AML-193 (cell line): ENCODE results near the gene EPHA6.
"Not testable (repeated sequence)": the region's sequence is repeated elsewhere in the genome, so short reads cannot be mapped to it uniquely, and the experiment has no call there.

Experiments used
- DNase-seq, 2 experiments: peaks; one replicate each; lab custom pipeline; 2025; lab: John Stamatoyannopoulos, UW

The EPHA6 gene

DNA sequence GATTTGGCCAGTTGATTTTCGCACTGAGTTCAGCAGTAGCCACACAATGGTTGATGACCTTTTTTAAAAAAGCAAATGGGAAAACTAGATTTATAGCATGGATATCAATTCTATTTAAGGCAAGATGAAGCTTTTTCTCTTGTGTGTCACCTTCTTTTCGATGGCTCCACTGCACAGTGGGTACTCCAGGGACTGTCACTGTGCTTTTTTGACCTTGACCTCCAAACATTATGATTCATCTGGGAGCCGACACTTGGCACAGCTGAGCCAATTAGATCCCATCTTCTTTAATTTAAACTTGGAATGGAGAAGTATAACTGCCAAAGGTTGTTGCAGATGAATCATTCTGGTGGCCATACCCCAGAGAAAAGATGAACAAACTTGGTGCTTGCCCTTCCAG lies 367.3 kb downstream of the EPHA6 start:
- no peak for DNase-seq

DNA sequence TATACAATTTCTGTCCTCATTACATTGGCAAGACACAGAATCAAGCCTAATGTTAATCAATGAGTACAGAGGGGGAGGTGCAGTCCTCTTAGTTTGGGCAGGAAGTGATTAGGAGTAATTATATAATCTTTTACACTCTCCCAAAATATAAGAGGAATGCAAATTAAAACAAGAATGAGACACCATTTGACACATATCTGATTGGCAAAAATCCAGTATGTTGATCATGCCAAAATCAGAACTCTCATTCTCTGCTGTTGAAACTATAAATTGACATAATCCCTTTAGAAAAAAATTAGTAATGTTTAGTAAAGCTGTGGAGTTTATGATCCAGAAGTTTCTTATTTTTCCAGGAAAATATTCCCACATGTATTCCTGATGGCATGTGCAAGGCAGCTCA lies 373.4 kb downstream of the EPHA6 start:
- no peak for DNase-seq

DNA sequence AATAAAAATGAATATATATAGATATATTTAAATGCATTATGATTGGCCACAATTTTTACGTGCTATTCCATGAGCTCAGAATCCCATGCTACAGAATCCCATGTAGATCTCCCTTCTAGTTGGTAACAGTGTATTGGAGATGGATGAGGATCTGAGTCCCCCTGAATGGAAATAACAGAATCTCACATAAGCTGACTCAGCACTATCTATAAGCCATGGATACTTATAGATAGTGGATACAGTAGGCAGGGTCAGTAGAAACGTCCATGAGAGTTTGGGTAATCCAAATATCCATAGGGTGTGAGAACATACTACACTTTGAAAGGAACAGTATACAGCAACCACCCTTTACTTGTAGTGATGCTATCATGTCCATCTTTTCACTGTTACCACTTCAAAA lies 375.4 kb downstream of the EPHA6 start:
- no peak for DNase-seq

DNA sequence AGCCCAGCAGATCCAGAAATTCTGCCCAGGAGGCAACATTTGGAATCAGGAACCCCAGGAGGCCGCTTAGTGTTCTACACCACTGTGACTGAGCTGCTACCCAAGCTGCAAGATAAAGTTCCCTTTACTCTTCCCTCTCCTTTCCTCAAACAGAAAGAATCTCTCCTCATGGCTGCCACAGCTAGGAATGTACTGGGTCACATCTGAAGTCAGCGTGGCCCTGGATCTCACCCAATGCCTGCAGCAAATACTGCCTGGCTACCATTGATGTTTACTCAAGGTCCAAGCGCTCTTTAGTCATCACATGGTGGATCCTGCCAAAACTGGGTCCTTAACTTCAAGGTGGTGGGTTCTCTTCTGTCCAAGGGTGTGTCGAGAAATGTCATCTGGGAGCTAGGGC lies 382.7 kb downstream of the EPHA6 start:
- no peak for DNase-seq

DNA sequence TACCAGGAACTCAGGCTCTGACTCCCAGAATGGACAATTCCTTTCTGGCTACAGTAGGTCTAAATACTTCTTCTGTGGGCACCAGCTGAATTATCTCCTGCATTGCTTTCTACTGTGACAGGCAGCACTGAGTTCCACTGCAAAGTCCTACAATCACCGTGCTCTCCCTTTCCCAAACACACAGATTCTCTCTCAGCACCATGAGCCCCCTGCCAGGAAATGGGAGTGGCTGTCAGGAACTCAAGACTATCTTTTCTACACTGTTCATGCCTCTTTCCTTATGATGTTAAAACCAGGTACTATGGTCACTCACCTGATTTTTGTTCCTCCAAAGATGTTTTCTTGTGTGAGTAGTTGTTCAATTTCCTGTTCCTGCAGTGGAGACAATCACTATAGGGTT lies 383.4 kb downstream of the EPHA6 start:
- DNase-seq, result no peak

DNA sequence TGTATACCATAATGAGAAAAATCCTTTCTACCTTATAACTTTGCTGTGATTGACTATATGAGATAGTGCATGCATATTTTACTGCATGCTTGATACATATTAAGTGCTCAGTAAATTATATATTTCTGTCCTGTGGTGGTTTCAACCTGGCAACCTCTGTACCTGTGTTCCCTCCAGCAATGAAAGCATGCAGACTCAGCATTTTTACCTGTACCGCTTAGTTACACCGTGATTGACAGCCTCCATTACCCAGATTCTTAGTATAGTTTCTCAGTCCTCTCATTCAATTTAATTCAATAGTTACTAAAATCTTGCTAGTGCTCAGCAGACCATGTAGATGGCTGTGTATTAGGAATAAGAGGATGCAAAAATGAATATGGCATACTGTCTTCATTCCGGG lies 386.0 kb downstream of the EPHA6 start:
- no peak for DNase-seq

DNA sequence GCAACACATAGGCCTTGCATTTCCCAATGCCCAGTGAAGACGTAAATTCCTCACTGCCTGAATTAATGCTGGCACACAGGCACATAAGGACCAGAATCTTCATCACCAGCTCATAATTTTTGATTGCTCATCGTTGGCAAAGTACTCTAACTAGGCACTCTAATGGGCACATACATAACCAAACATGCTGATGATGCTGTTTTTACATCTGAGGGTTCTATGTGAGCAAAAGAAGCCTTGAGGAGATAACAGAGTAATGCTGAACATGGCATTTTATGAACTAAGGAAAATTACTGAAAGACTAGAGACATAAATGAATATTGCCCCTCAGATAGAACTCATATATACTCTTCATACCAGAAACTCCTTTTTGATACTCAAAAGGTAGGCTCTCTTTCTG lies 387.4 kb downstream of the EPHA6 start:
- DNase-seq, result no peak

DNA sequence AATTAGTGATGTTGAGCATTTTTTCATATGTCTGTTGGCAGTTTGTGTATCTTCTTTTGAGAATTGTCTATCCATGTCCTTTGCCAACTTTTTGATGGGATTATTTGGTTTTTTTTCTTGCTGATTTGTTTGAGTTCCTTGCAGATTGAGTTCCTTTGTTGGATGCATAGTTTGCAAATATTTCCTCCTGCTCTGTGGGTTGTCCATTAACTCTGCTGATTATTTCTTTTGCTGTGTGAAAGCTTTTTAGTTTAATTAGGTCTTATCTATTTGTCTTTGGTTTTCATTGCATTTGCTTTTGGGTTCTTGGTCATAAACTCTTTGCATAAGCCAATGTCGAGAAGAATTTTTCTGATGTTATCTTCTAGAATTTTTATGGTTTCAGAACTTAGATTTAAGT lies 414.6 kb downstream of the EPHA6 start:
- DNase-seq, result no peak

DNA sequence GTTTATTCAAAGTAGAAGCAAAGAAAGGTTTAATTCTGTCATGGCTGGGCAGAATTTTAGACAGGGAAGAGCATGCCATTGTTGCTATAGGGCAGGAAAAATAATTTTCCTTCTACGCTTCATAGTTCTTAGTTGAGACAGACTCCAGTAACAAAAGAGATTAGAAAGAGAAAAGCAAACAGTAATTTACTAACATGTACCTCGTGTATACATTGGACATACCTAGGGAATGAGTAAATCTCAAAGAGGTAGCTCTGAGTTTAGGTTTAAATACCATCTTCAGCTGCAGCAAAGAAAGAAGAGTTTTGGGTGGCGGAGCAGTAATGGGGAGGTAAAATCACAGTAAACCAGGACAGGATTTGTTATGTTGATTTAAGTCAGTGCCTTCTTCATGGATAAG lies 416.1 kb downstream of the EPHA6 start:
- no peak for DNase-seq

DNA sequence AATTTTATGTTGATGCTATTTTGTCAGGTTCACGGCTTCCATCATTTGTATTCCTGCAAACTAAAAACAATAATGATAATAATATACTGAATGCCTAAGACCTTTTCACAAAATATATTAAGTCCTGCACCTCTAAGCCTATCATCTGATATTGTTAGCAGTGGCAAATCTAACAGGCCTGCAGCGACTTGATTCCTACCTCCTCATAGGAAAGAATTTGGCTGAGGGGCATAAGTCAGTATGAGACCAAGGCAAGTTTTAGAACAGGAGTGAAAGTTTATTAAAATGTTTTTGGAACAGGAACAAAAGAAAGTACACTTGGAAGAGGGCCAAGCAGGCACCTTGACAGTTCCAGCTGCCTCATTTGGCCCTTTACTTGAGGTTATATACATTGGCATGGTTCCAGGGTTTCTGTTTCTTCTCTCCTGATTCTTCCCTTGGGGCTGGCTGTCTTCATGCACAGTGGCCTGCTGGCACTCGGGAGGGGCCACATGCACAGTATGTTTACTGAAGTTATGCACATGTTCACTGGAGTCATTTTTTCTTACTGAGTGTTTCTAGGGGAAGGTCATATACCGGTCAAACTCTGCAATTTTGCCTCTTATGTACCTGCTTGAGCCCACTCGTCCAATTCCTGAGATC lies 418.1 kb downstream of the EPHA6 start:
- no peak for DNase-seq

DNA sequence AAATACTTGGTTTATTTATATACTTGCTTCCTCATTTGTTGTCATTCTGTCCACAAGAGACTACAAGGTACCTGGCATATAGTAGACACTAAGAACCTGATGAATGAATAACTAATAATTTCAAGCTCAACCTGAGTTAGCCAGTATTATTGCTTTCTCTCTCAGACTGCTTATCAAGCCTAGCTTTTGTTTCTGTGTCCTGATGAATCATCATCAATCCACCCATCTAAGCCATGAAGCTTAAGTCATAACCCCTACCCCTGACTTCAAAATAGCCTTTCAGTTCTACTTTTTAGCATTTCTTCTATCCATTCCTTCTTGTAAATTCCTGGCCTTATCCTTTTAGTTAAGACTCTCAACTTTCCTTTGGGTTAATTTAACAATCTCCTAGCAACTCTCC lies 420.8 kb downstream of the EPHA6 start:
- DNase-seq, result no peak

DNA sequence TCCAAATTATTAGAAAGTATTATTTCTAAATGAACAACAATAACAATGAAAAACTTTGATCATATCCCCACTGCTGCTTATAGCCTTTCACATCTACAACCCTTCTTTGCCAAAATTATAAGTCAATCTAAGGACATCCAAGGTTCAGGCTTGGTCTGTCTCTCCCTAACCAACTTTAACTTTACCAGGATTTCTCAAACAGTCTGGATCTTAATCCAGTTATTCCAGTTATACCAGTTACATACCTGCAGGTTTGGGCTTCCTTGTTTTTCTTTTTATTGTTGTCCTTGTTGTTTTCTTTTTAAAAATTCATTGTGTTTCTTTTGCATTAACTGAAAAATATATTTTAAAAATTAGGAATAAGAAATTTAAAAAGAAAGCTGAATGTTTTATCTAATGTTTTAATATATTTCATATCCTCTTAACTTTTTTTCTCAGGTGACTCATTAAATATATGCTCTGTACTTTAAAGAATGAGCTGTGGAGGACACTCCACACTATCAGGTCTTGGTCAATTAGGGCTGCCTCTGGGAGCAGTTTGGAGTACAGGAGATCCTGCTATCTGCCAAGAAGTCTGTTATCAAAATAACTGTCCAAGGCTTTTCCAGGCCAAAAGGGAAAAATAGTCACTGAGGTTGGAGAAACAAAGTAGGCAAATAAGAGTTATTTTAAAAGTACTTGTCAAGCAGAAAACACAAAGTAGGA lies 421.4 kb downstream of the EPHA6 start:
- DNase-seq, result no peak

DNA sequence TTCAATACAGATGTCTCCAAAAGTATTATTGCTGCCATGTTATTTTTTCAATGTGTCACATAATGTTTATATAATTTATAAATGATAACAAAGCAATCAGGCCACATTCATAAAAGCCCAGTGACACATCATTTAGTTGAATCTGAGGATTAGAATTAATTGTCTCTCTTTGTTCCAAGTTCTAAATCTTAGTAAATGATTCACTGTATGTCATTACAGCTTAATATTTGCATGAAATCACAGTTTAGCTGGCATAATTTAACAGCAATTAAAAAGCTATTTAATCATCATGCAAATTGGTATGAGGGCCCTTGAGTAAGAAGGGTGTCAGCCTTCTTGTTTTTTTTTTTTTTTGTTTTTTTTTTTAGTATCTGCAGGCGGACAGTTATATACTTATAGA lies 427.0 kb downstream of the EPHA6 start:
- no peak for DNase-seq

DNA sequence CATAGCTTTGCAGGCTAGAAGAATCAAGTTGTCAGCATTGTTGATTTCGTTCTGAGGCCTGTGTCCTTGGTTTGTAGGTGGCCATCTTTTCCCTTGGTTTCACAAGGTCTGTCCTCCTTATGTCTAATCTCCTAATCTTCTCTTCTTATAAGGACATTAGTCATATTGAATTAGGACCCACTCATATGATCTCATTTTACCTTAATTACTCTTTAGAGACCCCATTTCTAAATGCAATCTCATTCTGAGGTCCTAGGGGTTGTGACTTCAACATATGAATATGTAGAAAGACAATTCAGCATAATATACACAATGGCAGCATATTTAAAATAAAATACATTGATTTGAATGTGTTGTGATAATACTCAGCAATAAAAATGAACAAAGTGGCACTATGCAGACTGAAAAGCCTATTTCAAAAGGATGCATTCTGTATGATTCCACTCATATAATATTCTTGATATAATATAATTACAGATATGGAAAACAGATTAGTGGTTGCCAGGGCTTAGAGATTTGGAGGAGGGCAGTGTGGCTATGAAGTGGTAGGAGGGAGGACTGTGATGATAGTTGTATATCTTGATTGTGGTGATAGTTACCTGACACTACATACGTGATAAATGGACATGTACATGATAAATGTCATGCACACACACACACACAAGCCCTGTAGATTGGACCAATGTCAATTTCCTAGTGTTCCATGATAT lies 431.0 kb downstream of the EPHA6 start:
- DNase-seq, result no peak

DNA sequence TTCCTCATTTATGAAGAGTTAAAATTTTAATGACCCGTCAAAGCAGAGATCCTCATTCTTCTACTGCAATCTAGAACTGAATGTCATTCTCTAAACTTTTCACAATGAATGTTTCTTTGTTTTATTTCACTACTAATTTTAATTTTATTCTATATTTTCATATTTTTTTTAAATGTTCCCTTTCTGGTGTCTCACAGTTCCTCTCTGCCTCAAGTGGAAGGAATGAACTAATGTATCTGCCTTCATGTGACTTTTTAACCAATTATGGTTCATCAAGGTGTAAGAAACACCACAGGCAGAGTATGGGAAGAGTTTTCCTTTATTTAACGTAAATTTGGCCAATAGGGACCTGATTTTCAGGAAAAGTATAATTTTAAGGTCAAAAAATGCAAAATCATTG lies 441.7 kb downstream of the EPHA6 start:
- no peak for DNase-seq

DNA sequence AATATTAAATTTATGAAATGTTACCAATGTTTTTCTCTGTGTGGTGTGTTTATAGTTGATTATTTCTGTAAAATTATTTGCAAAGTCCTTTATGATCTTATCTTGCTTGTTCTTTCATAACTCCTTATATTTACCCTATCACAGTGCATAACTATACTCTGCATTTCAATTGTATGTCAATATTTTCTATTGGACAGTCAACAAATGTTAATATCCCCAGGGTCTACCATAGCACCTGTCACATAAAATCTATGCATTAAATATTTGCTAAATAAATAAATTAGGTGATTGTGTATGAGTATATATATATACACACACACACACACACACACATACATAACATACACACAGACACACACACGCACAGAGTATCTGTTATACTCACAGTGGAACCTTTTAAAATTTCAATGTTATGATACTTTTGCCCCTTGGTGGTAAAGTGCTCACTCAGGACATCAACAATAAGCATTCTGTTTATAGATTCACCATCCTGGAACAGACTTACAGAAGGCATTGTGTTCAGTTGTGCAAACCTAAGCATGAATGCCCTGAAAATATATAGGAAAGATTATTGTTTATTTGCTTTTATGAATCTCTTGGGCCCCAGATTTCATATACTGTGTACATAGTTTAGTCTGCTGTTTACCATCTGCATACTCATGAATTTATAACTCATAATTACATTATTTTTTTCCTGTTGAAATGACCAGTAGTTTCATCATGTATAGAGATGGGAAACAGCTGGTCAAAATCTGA lies 443.7 kb downstream of the EPHA6 start:
- DNase-seq, result no peak

DNA sequence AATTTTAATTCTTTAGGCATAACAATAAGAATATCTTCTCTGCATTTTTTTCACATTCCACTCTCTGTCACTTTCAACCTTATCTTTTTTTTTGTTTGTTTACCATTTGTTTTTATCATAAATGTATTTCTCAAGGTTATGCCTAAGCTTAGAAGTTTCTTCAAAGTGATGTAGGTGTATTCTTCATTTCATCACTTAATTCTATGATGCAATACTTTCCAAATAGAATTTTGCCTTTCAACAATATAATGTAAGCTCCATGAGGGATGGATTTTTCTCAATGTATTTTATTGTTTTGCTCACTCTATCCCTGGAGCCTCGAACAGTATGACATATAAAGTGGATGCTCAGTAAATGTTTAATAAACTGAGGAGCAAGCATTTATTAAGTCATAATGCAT lies 444.9 kb downstream of the EPHA6 start:
- DNase-seq, result no peak

DNA sequence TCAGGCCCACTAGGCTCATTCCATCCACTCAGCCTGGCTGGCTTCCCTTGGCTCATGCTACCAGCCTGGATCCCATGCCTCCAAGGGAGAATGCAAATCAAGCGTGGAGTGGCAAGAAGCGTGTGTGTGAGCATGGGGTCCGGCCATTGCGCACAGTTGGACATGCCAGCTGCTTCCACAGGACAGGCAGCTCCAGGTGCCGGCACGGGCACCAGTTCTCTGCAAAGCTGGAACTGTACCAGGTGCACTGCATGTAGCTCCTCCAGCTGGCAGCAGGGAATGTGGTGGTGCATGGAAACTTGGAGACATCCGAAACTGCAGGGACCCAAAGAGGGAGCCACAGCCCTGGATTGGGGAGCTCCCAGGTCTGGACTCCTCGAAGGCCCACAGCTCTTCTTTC lies 449.8 kb downstream of the EPHA6 start:
- DNase-seq, result no peak

DNA sequence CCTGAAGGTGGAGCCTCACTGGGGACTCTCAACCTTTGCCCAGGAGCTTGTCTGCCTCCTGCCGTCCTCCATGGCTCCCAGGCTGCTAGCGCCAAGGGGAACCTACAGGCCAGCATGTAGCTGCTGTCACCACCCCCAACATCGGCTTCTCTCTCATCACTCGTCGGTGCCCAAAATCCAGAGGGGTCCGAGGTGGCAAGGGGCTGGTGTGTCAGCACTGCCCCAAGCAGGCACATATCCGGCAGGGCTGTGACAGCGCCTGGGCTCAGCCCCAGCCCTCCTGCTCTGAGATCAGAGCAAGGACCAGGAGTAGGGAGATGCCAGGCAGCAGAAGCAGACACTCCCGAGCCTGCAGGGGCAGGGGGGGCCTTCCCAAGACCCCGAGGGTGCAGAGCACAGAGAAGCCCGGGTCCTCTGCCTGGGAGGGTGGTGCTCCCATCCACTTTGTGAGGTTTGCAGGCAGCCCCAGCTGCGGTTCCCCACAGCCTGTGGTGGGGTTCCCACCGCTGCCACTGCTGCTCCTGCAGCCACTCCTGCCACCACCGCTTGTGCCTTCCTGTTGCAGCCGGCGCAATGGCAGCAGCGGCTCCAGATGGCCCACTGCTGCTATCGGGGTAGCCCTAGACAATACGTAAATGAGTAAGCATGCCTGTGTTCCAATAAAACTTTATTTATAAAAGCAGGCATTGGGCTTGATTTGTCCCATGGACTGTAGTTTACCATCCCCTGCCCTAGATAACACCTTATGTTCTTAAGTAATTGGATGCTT lies 451.0 kb downstream of the EPHA6 start:
- DNase-seq, result no peak

DNA sequence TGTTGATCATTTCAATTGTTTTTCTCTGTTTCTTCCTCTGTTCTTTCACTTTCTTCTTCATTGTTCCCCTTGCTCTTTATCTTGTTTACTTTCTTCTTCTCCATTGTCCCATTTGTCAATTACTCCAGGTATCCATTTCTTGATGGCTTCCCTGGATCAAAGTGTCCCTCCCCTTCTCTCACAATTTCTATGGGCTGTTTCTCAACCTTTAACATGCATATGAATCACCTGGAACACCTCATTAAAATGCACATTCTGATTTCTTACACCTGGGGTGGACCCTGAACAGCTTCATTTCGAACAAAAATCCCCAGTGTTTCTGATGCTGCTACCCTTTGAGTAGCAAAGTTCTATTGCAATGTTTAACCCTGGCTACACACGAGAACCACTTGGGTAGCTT lies 454.8 kb downstream of the EPHA6 start:
- no peak for DNase-seq

DNA sequence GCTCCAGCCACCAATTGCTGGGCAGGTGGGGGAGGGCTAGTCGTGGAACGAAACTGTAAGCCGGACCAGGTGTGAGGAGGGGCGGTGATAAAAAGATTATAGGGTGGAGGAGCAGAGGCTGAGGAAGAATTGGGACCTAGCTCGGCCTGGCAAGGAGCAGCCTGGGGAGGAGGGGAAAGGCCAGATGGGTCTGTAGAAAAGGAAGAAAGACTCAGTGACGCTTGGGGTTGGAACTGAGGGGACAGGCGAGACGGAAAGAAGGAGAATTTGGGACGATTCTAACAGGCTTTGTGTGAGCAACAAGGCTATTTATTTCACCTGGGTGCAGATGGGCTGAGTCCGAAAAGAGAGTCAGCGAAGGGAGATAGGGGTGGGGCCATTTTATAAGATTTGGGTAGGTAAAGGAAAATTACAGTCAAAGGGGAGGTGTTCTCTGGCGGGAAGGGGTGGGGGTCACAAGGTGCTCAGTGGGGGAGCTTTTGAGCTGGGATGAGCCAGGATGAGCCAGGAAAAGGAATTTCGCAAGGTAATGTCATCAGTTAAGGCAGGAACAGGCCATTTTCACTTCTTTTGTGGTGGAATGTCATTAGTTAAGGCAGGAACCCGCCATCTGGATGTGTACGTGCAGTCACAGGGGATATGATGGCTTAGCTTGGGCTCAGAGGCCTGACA lies 462.6 kb downstream of the EPHA6 start:
- DNase-seq, result not testable (repeated sequence)
